ENCODE measurements around the gene NCOA7. TPM values are rescaled to one million over a fixed set of nuclear protein-coding genes. Genes with fewer than 3 reads are reported as not detected.

NCOA7 gene
- total and polyA plus RNA-seq, 12 donors: 4.2 to 21.3 (median 10.3) TPM

DNA sequence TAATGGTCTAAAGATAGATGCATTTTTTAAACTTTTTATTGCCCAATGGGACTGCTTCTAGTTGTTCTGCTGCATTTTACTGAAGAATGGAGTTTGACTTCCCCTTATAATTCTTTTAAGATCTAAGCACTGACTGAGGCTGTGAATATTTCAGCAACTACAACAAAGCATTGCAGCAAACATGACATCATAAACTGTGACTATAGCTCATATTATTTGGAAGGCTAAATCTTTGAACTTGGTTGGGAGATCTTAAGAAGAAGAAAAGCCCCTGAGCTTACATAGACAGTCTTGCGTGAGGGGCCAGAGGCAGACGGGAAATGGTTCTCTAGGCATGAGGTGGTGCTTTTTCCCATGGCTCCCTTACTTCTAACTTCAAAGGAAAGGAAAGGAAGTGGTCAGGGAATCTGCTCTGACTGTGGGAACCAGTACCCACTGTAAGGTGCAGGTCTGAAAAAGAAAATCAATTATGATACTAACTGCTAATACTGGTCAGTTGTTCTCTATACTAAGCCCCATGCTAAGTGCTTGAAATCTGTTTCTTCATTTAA, 26.6 kb upstream of the NCOA7 start:
- H3K4me3 ChIP-seq: no peak overlapping the region
- no peak for ATAC-seq
- peaks cover 0 to 27% (median under 1%) of the 10 kb centered on the region in 9 donors for H3K36me3 ChIP-seq
- WGBS, 2 donors: 66 to 74% methylated on average over 2 of the region's 2 CpGs
- TF ChIP-seq, protein P1, sequence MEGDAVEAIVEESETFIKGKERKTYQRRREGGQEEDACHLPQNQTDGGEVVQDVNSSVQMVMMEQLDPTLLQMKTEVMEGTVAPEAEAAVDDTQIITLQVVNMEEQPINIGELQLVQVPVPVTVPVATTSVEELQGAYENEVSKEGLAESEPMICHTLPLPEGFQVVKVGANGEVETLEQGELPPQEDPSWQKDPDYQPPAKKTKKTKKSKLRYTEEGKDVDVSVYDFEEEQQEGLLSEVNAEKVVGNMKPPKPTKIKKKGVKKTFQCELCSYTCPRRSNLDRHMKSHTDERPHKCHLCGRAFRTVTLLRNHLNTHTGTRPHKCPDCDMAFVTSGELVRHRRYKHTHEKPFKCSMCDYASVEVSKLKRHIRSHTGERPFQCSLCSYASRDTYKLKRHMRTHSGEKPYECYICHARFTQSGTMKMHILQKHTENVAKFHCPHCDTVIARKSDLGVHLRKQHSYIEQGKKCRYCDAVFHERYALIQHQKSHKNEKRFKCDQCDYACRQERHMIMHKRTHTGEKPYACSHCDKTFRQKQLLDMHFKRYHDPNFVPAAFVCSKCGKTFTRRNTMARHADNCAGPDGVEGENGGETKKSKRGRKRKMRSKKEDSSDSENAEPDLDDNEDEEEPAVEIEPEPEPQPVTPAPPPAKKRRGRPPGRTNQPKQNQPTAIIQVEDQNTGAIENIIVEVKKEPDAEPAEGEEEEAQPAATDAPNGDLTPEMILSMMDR (IDR thresholded peaks at IDR 0.05): no peak
- H3K27me3 ChIP-seq: peaks cover 0 to 11% (median 0%) of the 10 kb centered on the region in 7 donors
- no peaks in the 10 kb centered on the region for H3K9me3 ChIP-seq
- no peak for DNase-seq
- intact Hi-C loops (cut with DNase I): loop anchor here in 5 of 10 donors (10.0 kb wide), 3 partner anchors 179 to 609 kb away; partner anchors contain the start of gene TPD52L1 (in 3 of the 5)
- H3K27ac ChIP-seq: peak overlapping the region in 2 of 10 donors; percentile 10 to 19
- peaks cover 0 to 49% (median 9%) of the 10 kb centered on the region in 9 donors for H3K4me1 ChIP-seq

DNA sequence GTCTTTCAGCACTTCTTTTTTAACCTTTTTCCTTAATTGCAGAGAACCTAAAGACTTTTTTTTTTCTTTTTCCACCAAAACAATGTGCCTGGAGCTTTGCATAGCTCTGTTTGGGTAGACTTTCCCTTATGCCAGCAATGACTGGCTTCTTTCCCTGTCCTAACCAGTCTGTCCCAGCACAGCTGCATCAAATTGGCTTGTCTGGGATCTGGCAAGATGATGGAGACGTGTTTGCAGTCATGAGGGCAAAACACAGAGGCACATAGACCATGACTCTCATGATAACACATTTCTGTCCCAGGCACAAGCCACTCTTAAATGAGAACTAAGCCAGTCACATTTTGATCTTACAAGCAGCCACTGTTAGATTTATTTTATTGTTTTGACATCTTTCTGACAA, 24.8 kb upstream of the NCOA7 start:
- intact Hi-C loops (cut with DNase I): loop anchor here in 9 of 10 donors (5.0 to 10.0 kb wide), 4 partner anchors 181 to 611 kb away; partner anchors contain the start of gene TPD52L1 (in 3 of the 9)
- Histone ChIP-seq H3K4me3 (no peak overlapping the region), H3K27ac (peak overlapping the region in 1 of 10 donors; percentile 13), H3K4me1 (peaks cover 0 to 37% (median 7%) of the 10 kb centered on the region in 9 donors), H3K36me3 (peaks cover 0 to 9% (median 0%) of the 10 kb centered on the region in 9 donors), H3K9me3 (no peaks in the 10 kb centered on the region), H3K27me3 (peaks cover 0 to 5% (median 0%) of the 10 kb centered on the region in 7 donors)
- 22 to 40% methylated on average over 1 of the region's 1 CpG for WGBS, 2 donors
- TF ChIP-seq, protein P1 (IDR thresholded peaks at IDR 0.05): no peak
- DNase-seq (no peak), ATAC-seq (peak in 5 of 8 donors; percentile 32 to 91 (median 71))

DNA sequence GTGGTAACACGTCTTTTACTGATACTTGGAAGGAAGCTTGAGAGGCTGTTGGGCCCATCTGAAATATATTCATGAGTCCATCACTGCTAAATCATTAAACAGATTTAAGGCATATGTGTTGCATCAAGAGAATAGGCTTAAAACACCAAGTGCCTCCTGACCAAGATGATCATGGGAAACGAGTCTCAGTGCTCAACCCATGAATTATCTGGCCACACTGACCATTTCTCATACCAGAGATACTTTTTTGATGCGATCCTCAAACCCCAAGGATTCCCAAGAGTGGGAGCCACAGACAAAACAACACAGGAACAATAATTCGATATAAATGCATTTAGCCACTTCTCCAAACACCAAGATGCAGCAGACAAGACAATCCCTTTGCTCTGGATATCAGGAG, 24.1 kb upstream of the NCOA7 start:
- TF ChIP-seq, protein P1 (IDR thresholded peaks at IDR 0.05): no peak
- Histone ChIP-seq H3K4me1 (peaks cover 0 to 30% (median 7%) of the 10 kb centered on the region in 9 donors), H3K27ac (no peak overlapping the region), H3K4me3 (no peak overlapping the region), H3K36me3 (peaks cover 0 to 3% (median 0%) of the 10 kb centered on the region in 9 donors), H3K27me3 (peaks cover 0 to 5% (median 0%) of the 10 kb centered on the region in 7 donors), H3K9me3 (no peaks in the 10 kb centered on the region)
- ATAC-seq: no peak
- DNase-seq: no peak
- WGBS, 2 donors: 77 to 85% methylated on average over 4 of the region's 4 CpGs
- intact Hi-C loops (cut with DNase I): loop anchor here in 9 of 10 donors (5.0 to 10.0 kb wide), 4 partner anchors 182 to 612 kb away; partner anchors contain the start of gene TPD52L1 (in 3 of the 9)

DNA sequence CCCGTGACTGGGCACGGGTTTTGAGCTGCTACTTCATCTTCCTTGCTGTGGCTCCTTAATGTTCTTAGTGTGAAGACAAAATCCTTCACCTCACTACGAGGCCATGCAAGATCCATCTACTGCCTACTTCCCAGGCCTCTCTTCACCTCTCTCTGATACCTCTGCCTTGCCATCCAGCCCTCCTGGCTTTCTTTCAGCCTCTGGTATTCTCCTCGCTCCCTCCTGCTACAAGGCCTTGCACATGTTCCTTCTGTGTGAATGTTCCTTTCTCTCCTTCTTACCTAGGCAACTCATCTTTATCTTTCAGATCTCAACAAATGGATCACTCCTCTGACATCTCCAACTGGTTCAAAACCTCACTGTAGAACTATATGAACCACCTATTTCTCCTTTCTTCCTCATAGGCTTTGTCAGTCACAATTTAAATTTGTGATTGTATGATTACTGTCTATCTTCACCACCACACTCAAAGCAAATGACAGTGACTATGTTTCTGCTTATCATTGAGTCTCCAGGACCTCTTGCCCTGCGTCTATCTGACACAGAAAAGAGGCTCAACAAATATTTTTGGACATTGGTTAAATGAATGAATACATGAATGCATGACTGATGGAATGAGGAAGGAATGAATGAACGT, 21.5 kb upstream of the NCOA7 start:
- TF ChIP-seq, protein P1 (IDR thresholded peaks at IDR 0.05): no peak
- ATAC-seq (no peak), DNase-seq (no peak)
- Histone ChIP-seq H3K4me1 (peaks cover 0 to 25% (median 7%) of the 10 kb centered on the region in 9 donors), H3K27ac (no peak overlapping the region), H3K36me3 (no peaks in the 10 kb centered on the region), H3K4me3 (no peak overlapping the region), H3K27me3 (no peaks in the 10 kb centered on the region), H3K9me3 (no peaks in the 10 kb centered on the region)
- 69 to 72% methylated on average over 6 of the region's 6 CpGs for WGBS, 2 donors
- intact Hi-C loops (cut with DNase I): loop anchor here (1.0 to 10.0 kb wide), 7 partner anchors 184 to 614 kb away; partner anchors contain the start of gene TPD52L1 (in 3 of the 10)
